GM23248 (cell line): ENCODE measurements around the gene TUBAL3.

Experiments used
- EZH2 ChIP-seq: fragments of 200-600 bp; sonication (generic); IDR thresholded peaks from 2 replicates; pipeline ENCODE4 v1.6.1; 2018; ENCODE audit warnings: antibody characterized with exemption, mild to moderate bottlenecking; ENCODE audit not compliant: insufficient read depth, poor library complexity, severe bottlenecking
- EZH2phosphoT487 ChIP-seq: fragments of 200-600 bp; sonication (generic); IDR thresholded peaks from 2 replicates; pipeline ENCODE4 v1.6.1; 2018; ENCODE audit warnings: antibody characterized with exemption, moderate library complexity, mild to moderate bottlenecking, low read depth; ENCODE audit not compliant: insufficient read depth

DNA sequence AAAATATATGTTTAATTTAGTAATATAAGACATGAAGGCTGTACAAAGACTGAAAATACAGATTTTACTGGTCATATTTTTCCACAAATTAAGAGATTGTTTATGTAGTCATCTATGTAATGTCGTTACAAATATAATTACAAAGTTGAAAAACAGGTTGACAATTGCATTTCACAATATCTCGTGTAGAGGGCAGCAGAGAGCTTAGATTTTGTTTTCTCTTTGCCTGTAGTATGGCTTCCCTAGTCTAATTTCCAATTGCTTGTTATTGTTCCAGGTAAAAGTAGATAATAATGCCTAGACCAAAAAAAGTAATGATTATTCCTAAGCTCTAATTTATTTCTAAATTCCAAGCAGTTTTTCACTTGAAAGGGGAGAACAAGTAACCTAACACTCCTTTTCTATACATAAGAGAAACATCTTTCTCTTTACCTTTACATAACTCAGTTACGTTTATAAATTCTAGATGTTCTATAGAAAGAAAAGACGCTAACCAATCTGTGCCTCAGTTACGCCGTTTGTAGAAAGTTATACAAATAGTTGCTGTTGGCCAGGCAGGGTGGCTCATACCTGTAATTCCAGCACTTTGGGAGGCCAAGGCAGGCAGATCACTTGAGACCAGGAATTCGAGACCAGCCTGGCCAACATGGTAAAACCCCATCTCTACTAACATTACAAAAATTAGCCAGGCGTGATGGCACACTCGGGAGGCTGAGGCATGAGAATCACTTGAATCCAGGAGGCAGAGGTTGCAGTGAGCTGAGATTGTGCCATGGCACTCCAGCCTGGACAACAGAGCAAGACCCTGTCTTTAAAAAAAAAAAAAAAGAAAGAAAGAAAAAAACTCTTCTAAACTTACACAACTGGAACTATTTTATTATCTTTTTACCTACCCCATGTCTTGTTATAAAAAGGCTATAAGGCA is 37.7 kb upstream of the TUBAL3 start:
- no peak for TF ChIP-seq EZH2phosphoT487
- no peak for TF ChIP-seq EZH2
